ENCODE measurements around the gene MYO16.

DNA sequence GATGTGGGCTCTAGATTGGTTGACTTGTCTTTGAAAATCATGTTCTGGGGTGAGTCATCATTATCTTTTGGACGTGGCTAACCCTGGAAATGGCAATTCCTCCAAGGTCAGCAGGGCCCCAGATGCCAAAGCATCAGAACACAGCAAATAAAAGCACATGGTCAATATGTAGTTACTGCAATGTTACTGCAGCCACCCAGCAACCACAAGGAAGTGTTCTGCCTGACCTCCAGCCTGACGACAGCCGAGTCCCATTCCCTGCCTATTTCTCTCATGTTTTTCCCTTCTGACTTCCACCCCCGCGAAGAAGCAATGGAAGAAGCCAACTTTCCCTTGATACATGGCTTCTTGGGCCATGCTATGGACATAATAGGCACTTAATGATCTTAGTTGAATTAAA, 579.1 kb downstream of the MYO16 start:
- TF ChIP-seq POU2F2 (IDR thresholded peaks at IDR 0.05; ENCODE audit: low read depth, low read length), result no peak
- no peak for TF ChIP-seq POLR2AphosphoS5 (IDR thresholded peaks at IDR 0.05; ENCODE audit: low read depth, low read length)
- TF ChIP-seq POLR2A (IDR thresholded peaks at IDR 0.05; ENCODE audit: low read depth, low read length), result no peak
- TF ChIP-seq SPI1 (IDR thresholded peaks at IDR 0.05; ENCODE audit: low read depth, low read length), result no peak

All from GM12891 (cell line).